Sigmoid colon (tissue), 4 donors: ENCODE results near the gene OVCA2.

Experiments
- CTCF ChIP-seq, 4 experiments: fragments of 450-650 bp in 3 of 4; fragments of 200-600 bp in 1 of 4; IDR thresholded peaks; one replicate each; pipeline ENCODE4 v1.5.1; 2016 to 2019; ENCODE audit warnings: antibody characterized with exemption in 4 of 4, mild to moderate bottlenecking in 3 of 4, moderate library complexity in 2 of 4
- EP300 ChIP-seq, 4 donors: sonication (generic); formaldehyde crosslinking; IDR thresholded peaks; one replicate each; pipeline ENCODE4 v1.6.1; 2017; ENCODE audit warnings: antibody characterized with exemption in 4 of 4
- POLR2A ChIP-seq, 2 donors: fragments of 450-650 bp; IDR thresholded peaks; one replicate each; pipeline ENCODE4 v1.6.1; 2016; ENCODE audit warnings: antibody characterized with exemption in 2 of 2, mild to moderate bottlenecking in 2 of 2, moderate library complexity in 2 of 2

DNA sequence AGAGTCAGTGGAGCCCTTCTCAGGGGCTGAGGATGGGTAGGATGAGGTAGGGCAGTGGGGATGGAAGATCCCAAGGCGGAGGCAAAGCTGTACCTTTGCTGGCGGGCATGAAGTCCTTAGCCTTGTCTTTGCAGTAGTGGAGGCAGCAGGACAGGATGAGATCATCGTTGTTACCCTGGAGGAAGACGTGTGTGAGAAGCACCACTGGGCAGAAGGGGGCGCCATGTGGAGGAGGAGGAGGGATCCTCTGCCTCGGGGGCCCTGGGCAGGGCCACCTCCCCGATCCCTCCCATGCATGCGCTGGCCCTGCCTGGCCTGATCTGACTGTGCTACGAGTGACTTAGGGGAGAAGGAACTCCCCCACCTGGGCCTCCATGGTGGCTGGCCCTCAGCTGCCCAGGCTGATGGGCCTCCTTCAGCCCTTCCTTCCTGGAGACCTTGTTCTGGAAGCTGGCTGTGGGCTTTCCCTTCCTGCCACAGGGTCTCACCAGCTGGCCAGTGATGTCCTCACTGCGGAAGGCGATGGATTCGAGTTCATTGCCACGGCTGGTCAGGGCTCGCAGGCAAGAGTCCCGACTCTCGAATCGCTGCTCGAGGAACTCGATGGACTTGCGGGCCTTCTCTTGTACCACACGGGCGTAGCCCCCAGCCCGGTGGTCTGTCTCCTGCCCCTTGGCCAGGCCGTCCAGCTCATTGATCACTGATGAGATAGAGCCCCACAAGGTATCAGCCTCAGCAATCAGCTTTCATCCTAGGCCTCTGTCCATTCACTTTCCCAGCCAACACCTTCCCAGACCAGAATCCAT lies 23.4 kb downstream of the OVCA2 start:
- TF ChIP-seq CTCF (IDR thresholded peaks at IDR 0.05) = no peak
- no peak for TF ChIP-seq POLR2A (IDR thresholded peaks at IDR 0.05)
- no peak for TF ChIP-seq EP300 (IDR thresholded peaks at IDR 0.05)
